ENCODE data around the gene KCNIP1.

DNA sequence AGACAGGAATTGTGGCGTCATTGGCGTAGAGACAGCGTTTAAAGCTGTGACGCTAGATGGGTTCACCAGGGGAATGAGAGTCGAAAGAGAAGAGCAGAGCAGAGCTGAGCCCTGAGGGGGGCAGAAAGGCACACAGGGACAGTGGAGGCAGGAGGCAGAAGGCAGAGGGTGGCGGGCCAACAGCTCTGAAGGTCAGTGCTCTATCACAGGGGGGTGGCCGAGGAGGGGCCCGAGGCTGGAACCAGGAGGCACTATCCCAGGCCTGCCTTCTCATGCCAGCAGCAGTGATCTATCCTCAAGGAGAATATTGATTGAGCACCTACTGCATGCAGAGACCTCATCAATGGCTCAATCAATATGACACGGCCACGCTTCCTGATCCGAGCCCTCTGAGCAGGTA is 132.4 kb downstream of the KCNIP1 start:
- TF ChIP-seq, protein P1, sequence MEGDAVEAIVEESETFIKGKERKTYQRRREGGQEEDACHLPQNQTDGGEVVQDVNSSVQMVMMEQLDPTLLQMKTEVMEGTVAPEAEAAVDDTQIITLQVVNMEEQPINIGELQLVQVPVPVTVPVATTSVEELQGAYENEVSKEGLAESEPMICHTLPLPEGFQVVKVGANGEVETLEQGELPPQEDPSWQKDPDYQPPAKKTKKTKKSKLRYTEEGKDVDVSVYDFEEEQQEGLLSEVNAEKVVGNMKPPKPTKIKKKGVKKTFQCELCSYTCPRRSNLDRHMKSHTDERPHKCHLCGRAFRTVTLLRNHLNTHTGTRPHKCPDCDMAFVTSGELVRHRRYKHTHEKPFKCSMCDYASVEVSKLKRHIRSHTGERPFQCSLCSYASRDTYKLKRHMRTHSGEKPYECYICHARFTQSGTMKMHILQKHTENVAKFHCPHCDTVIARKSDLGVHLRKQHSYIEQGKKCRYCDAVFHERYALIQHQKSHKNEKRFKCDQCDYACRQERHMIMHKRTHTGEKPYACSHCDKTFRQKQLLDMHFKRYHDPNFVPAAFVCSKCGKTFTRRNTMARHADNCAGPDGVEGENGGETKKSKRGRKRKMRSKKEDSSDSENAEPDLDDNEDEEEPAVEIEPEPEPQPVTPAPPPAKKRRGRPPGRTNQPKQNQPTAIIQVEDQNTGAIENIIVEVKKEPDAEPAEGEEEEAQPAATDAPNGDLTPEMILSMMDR (IDR thresholded peaks at IDR 0.05) = no peak
- TF ChIP-seq POLR2A (IDR thresholded peaks at IDR 0.05) = no peak
